GM12874 (cell line): ENCODE measurements around the gene ABI2.

Source experiments
- TF ChIP-seq, protein P1 (sequence below): IDR thresholded peaks from 2 replicates; pipeline ENCODE4 v1.5.1; 2011; ENCODE audit warnings: low read depth, mild to moderate bottlenecking, control low read depth, low read length, moderate library complexity; ENCODE audit not compliant: insufficient read depth

The ABI2 gene

DNA sequence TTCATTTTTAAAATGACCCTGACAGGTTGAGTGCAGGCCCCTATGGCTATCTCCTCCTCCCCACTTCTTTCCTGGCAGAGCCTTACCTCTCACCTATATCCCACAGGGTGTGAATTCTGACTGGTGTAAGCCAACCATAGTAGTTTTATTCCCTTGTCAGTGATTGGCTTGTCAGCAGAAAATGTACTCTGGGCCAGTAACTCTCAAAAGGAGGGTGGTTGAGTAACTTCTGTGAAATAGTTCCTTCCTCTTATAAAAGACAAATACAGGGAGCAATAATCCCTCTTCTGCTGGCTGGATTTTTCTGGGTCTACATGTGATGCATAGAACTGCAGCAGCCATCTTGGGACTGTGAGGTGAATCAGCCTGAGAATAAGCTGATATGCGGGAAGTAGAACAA is 123.5 kb downstream of the ABI2 start:
- TF ChIP-seq, protein P1, sequence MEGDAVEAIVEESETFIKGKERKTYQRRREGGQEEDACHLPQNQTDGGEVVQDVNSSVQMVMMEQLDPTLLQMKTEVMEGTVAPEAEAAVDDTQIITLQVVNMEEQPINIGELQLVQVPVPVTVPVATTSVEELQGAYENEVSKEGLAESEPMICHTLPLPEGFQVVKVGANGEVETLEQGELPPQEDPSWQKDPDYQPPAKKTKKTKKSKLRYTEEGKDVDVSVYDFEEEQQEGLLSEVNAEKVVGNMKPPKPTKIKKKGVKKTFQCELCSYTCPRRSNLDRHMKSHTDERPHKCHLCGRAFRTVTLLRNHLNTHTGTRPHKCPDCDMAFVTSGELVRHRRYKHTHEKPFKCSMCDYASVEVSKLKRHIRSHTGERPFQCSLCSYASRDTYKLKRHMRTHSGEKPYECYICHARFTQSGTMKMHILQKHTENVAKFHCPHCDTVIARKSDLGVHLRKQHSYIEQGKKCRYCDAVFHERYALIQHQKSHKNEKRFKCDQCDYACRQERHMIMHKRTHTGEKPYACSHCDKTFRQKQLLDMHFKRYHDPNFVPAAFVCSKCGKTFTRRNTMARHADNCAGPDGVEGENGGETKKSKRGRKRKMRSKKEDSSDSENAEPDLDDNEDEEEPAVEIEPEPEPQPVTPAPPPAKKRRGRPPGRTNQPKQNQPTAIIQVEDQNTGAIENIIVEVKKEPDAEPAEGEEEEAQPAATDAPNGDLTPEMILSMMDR, result no peak

- TF ChIP-seq, protein P1, result peak; percentile 57
These were observed 125.8 kb downstream of the ABI2 start for GRCh38 chr2:203453858-203454451.

DNA sequence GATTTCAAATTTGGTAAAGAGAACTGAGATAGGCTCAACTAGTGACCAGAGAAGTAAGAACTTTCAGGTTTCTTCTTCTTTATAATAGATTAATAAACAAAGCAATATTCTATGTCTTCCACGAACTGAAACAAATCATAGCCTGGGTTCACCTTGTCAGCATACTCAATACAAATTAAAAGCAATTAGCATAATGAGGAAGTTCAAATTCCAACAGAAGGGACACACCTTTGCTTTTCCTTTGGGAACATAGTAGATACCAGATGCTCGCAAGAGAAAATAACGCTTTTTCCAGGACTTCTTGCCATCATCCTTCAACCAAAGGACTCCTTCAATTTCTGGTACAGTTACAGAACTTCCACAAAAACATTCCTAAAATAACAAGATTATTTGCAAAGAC is 127.0 kb downstream of the ABI2 start:
- TF ChIP-seq, protein P1, result no peak

DNA sequence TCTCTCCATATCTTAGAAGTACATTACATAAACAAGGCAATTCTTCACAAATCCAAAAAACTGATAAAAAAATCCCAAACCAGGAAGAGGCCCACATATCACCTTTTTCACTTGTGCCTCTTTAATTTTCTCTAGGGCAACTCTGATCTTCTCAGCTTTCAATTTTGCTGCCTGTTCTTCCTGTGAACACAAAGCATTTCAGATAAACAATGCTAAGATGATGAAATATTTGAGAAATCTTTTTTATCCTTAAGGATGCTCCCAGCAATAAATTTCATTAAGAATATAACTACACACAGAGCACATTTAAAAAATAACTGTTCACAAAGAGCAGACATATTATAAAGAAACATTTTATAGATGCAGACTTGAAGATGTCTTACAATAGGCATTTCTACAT is 133.6 kb downstream of the ABI2 start:
- TF ChIP-seq, protein P1, result no peak

- TF ChIP-seq, protein P1, result no peak
These were observed 134.1 kb downstream of the ABI2 start for GRCh38 chr2:203462308-203462707.

DNA sequence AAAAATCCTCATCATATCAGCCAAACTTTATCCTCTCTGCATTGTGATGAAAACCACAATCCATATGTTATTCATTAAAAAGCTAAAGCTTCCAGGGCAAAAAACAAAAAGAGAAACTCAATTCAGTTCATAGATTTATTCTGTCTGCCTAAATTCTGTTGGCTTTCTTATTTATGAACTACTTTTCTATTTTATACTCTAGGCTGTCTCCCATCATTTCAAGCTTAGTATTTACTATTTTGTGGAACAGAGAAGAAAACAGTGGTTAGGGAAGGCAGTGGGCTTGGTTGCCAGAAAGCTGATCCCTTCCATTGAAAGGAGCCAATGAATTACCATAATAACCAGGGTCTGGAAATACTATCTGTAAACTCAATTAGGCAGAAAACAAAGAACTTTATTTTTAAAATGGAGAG is 135.1 kb downstream of the ABI2 start:
- TF ChIP-seq, protein P1, result no peak

- TF ChIP-seq, protein P1, result no peak
These were observed 141.4 kb downstream of the ABI2 start for GRCh38 chr2:203469546-203469945.
